CD4-positive, alpha-beta T cell treated with Interleukin-4 for 1 hour (primary cell): ENCODE measurements around the gene SEMA3D.

Source experiments
- DNase-seq, 2 donors: peaks; one replicate each; pipeline ENCODE4 v3.0.0-alpha.2; 2020 to 2022

SEMA3D gene

GRCh38 chr7:85186521-85187241 is at the start of gene SEMA3D:
Gene SEMA3D, minus strand, starts transcription at chr7:85187056. Its CDS starts 65,165 bp downstream, at chr7:85121891.
- DNase-seq, result peak in 1 of 2 donors; percentile 42

- DNase-seq, result no peak
Observed at GRCh38 chr7:85234730-85235129, 47.9 kb upstream of the SEMA3D start.

GRCh38 chr7:85232068-85232467 is 45.2 kb upstream of the SEMA3D start:
- DNase-seq, result no peak

- DNase-seq, result no peak
Observed at GRCh38 chr7:85230623-85231022, 43.8 kb upstream of the SEMA3D start.

- no peak for DNase-seq
Observed at GRCh38 chr7:85229544-85229943, 42.7 kb upstream of the SEMA3D start.

GRCh38 chr7:85226361-85227085 is 39.7 kb upstream of the SEMA3D start:
- no peak for DNase-seq

- DNase-seq, result no peak
Observed at GRCh38 chr7:85224171-85224570, 37.3 kb upstream of the SEMA3D start.

GRCh38 chr7:85222522-85222921 is 35.7 kb upstream of the SEMA3D start:
- DNase-seq, result no peak

GRCh38 chr7:85221796-85222195 is 34.9 kb upstream of the SEMA3D start:
- no peak for DNase-seq

- no peak for DNase-seq
Observed at GRCh38 chr7:85220651-85221050, 33.8 kb upstream of the SEMA3D start.

- no peak for DNase-seq
Observed at GRCh38 chr7:85220023-85220422, 33.2 kb upstream of the SEMA3D start.

GRCh38 chr7:85217085-85217484 is 30.2 kb upstream of the SEMA3D start:
- no peak for DNase-seq

GRCh38 chr7:85215098-85215497 is 28.2 kb upstream of the SEMA3D start:
- DNase-seq, result no peak

- no peak for DNase-seq
Observed at GRCh38 chr7:85213500-85213899, 26.6 kb upstream of the SEMA3D start.

GRCh38 chr7:85205754-85206153 is 18.9 kb upstream of the SEMA3D start:
- no peak for DNase-seq

GRCh38 chr7:85204496-85204895 is 17.6 kb upstream of the SEMA3D start:
- no peak for DNase-seq

- no peak for DNase-seq
Observed at GRCh38 chr7:85204061-85204460, 17.2 kb upstream of the SEMA3D start.

- DNase-seq, result no peak
Observed at GRCh38 chr7:85201209-85201608, 14.4 kb upstream of the SEMA3D start.

- no peak for DNase-seq
Observed at GRCh38 chr7:85196696-85197095, 9.8 kb upstream of the SEMA3D start.

- no peak for DNase-seq
Observed at GRCh38 chr7:85191383-85191782, 4.5 kb upstream of the SEMA3D start.

- no peak for DNase-seq
Observed at GRCh38 chr7:85186083-85186520, 754 bp downstream of the SEMA3D start.

- no peak for DNase-seq
Observed at GRCh38 chr7:85185424-85186082, 1.3 kb downstream of the SEMA3D start.

- no peak for DNase-seq
Observed at GRCh38 chr7:85184599-85185423, 2.0 kb downstream of the SEMA3D start.
